Left renal pelvis (tissue), 4 donors: Measurements from ENCODE around the gene HPCAL1. TPM values are rescaled to one million over a fixed set of nuclear protein-coding genes. Genes with fewer than 3 reads are reported as not detected.
"Not testable (repeated sequence)": the region's sequence is repeated elsewhere in the genome, so short reads cannot be mapped to it uniquely, and the experiment has no call there.

Source experiments
- DNase-seq, 4 donors: peaks; one replicate each; pipeline ENCODE4 v3.0.0-alpha.2; 2013; ENCODE audit warnings: low read depth in 4 of 4, low spot score in 3 of 4
- polyA plus RNA-seq, 4 donors: library from polyadenylated mRNA; unstranded; fragments of 120-200 nt; gene quantifications; one replicate each; pipeline ENCODE4 v1.2.1, GENCODE V29; 2013; ENCODE audit not compliant: insufficient read length in 4 of 4

The HPCAL1 gene
- polyA plus RNA-seq, 4 donors = 10.9 to 35.4 (median 23.2) TPM

DNA sequence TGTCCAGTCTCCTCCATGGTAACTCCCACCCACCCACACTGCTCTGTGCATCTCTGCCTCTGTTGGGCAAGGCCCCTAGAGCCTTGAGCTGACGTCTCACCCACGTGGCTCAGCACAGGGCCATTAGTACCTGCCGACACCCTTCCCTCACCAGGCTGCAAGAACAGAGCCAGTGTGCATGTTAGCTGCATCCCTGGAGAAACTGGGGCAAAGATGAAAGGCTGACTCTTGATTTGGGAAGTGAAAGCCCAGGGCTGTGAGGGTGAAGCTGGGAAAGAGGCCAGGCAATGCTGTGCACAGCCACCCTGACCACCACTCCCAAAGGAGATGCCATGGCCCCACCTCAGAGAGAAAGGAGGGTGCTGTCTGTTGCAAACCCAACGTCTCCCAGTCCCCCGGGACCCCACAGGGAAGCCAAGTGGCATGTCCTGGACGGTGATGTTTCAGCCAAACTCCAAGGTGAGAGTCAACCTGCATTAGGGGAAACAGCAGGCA is 20.0 kb upstream of the HPCAL1 start:
- no peak for DNase-seq

DNA sequence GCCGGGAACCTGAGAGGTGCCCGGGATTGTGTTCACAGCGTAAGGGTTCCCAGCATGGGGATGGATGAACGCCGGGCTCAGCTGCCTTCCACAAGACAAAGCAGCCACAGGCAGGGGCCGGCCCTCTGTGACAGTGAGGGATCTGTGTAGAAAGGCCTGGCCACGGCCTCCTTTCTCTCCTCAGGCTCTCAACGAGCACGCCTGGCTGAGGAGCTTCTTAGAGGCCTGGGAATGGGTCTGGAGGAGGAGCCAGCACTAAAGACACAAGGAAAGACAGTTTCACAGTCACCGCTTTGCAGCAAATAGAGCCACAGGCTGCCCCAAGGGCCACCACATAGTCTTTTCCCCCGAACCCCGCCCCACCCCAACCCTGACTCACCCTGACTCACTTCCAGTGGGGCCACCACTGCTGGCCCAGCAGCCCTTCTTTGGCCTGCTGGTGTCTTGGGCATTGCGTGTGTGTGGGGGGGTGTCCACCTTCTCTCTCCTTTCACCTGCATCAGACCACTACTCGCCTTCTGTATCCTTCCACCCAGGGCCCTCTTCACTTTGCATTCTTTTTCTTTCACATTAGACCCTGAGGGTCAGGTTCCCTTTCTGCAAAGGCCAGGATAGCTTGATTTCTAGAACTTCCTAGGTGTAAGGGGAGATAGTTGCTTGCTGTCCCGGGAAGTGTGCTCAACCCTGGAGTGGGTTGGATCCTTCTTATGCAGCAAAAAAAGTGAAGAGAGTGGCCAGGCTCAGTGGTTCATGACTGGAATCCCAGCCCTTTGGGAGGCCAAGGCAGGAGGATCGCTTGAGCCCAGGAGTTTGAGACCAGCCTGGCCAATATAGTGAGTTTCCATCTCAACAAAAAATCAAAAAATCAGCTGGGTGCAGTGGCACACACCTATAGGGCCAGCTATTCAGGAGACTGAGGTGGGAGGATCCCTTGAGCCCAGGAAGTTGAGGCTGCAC is 19.3 kb upstream of the HPCAL1 start:
- no peak for DNase-seq

- DNase-seq = no peak
Observed at GRCh38 chr2:10284108-10284870, 18.4 kb upstream of the HPCAL1 start.

GRCh38 chr2:10285191-10285555 is 17.5 kb upstream of the HPCAL1 start:
- DNase-seq = no peak

- DNase-seq = no peak
Observed at GRCh38 chr2:10285556-10286198, 17.0 kb upstream of the HPCAL1 start.

- DNase-seq = no peak
Observed at GRCh38 chr2:10286216-10287037, 16.3 kb upstream of the HPCAL1 start.

GRCh38 chr2:10287761-10288160 is 14.9 kb upstream of the HPCAL1 start:
- no peak for DNase-seq

GRCh38 chr2:10288606-10289005 is 14.1 kb upstream of the HPCAL1 start:
- no peak for DNase-seq

DNA sequence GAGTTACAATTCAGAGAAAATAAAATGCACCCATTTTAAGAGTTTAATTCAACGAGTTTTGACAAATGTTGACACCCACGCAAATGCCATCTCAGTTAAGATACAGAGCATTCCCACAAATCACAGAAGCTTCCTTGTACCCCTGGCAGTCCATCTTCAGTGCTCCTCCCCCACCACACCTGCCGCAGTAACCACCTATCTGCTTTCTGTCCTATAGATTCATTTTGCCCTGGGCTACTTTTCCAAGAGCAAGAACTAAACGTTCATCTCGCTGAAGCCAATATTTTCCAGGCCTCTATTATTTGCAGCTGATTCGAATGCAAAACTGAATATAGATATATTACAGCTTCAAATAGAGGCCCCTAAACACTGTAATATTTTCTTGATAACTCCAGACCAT is 13.4 kb upstream of the HPCAL1 start:
- no peak for DNase-seq

GRCh38 chr2:10289891-10290290 is 12.8 kb upstream of the HPCAL1 start:
- no peak for DNase-seq

DNA sequence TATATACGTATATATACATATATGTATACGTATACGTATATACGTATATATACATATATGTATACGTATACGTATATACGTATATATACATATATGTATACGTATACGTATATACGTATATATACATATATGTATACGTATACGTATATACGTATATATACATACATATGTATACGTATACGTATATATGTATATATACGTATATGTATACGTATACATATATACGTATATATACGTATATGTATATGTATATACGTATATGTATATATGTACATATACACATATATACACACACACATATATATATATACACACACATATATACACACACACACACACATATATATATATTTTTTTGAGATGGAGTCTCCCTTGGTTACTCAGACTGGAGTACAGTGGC is 11.3 kb upstream of the HPCAL1 start:
- DNase-seq = not testable (repeated sequence)

- DNase-seq = no peak
Observed at GRCh38 chr2:10292033-10292432, 10.7 kb upstream of the HPCAL1 start.

DNA sequence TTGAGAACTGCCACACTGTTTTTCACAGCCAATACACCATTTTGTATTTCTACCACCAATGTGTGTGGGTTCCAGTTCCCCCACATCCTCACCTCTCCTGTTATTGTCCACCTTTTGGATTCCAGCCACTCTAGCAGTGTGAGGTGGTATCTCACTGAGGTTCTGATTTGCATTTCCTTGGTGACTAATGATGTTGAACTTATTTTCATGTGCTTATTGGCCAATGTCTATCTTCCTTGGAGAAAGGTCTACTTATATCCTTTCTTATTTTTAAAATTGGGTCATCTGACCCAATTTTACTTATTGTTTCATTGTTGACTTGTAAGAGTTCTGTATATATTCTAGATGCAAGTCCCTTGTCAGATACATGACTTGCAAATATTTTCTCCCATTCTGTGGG is 9.1 kb upstream of the HPCAL1 start:
- DNase-seq = no peak

- no peak for DNase-seq
Observed at GRCh38 chr2:10294077-10294476, 8.6 kb upstream of the HPCAL1 start.

- DNase-seq = not testable (repeated sequence)
Observed at GRCh38 chr2:10295649-10296048, 7.1 kb upstream of the HPCAL1 start.

- DNase-seq = no peak
Observed at GRCh38 chr2:10296142-10296541, 6.6 kb upstream of the HPCAL1 start.

DNA sequence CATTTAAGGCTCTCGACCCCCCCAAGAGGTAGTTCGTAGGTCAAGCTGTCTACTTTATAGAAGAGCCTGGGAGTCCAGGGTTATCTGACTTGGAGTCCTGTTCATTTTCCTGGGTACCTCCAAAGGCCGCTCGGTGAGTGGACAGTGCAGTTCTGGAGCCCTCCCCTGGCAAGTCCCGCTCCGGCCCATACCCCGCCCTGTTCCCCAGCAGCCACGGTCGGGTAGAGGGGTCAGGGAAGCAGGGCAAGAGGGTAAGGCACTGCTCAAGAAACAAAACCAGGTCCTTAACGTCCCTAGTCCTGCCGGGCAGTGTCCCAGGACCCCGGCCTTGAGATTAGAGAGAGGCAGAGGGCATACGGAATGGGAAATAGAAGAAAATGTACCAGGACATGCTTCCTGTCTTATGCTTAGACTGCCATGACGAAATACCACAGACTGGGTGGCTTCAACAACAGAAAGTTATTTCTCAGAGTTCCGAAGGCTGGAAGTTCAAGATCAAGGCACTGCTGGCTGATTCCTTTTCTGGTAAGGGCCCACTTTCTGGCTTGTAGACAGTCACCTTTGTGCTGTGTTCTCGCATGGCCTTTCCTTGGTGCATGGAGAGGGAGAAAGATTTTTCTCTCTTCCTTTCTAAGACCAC is 5.4 kb upstream of the HPCAL1 start:
- no peak for DNase-seq

DNA sequence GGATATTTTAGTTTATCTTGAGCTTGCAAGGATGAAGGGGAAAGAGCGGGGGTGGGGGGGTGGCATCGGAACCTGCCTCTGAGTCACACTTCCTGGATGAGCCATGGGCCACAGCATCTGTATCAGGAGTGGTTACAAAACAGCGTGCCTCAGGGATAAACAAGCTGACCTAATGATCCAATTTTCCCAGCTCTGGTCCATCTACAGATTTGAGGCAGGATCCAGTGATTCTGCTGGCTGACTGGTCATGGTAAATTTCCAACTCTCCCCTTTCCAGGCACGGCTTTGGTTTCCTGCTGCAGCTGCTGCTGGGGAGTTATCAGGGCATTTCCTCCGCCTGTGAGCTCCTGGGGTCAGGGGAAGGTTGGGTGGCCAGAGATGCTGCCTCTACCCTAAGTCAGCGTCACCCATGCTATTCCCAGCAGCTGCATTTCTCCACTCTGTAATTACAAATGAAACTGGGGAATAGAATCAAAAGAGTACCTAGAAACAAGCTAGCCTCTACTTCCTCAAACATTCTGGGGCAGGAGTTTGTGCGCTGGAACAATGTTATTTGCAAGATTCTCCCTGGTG is 4.7 kb upstream of the HPCAL1 start:
- no peak for DNase-seq

DNA sequence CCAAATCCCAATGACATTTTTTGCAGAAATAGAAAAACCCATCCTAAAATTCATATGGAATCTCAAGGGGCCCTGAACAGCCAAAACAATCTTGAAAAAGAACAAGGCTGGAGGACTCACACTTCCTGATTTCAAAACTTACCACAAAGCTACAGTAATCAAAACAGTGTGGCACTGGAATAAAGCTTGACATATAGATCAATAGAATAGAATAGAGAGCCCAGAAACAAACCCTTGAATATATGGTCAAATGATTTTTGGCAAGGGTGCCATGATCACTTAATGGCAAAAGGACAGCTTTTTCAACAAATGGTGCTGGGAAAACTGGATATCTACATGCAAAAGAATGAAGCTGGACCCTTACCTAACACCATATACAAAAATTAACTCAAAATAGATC is 3.9 kb upstream of the HPCAL1 start:
- DNase-seq = not testable (repeated sequence)
